GM21737 (cell line): ENCODE measurements around the gene DARS1.

Source experiments
- ATAC-seq: cut with Tn5 transposase; IDR thresholded peaks from one replicate; pipeline ENCODE4 v1.9.1; 2021; ENCODE audit warnings: mild to moderate bottlenecking, moderate library complexity; ENCODE audit not compliant: unreplicated experiment

The DARS1 gene

GRCh38 chr2:135948642-135949355 lies 36.6 kb downstream of the DARS1 start:
- ATAC-seq: peak; percentile 48

- no peak for ATAC-seq
These were observed 37.3 kb downstream of the DARS1 start for GRCh38 chr2:135948141-135948540.

- no peak for ATAC-seq
These were observed 37.9 kb downstream of the DARS1 start for GRCh38 chr2:135947483-135947882.

- ATAC-seq: no peak
These were observed 39.9 kb downstream of the DARS1 start for GRCh38 chr2:135945526-135945925.

- no peak for ATAC-seq
These were observed 40.8 kb downstream of the DARS1 start for GRCh38 chr2:135944625-135945024.

GRCh38 chr2:135942936-135943688 lies 42.3 kb downstream of the DARS1 start:
- ATAC-seq: no peak

GRCh38 chr2:135936524-135936923 lies 48.9 kb downstream of the DARS1 start:
- no peak for ATAC-seq

GRCh38 chr2:135935914-135936313 lies 49.5 kb downstream of the DARS1 start:
- ATAC-seq: no peak

- ATAC-seq: peak; percentile 64
These were observed 53.5 kb downstream of the DARS1 start for GRCh38 chr2:135931776-135932443.

- ATAC-seq: no peak
These were observed 58.8 kb downstream of the DARS1 start for GRCh38 chr2:135926605-135927004.

- no peak for ATAC-seq
These were observed 59.9 kb downstream of the DARS1 start for GRCh38 chr2:135925571-135925970.

- ATAC-seq: no peak
These were observed 69.2 kb downstream of the DARS1 start for GRCh38 chr2:135916207-135916606.

- ATAC-seq: no peak
These were observed 70.9 kb downstream of the DARS1 start for GRCh38 chr2:135914485-135914884.

GRCh38 chr2:135913727-135914365 lies 71.6 kb downstream of the DARS1 start:
- ATAC-seq: no peak

- ATAC-seq: no peak
These were observed 75.5 kb downstream of the DARS1 start for GRCh38 chr2:135909976-135910375.

GRCh38 chr2:135905679-135906078 lies 79.7 kb downstream of the DARS1 start:
- ATAC-seq: no peak

- ATAC-seq: no peak
These were observed 81.0 kb downstream of the DARS1 start for GRCh38 chr2:135904341-135904989.

- no peak for ATAC-seq
These were observed 81.8 kb downstream of the DARS1 start for GRCh38 chr2:135903650-135904049.

- no peak for ATAC-seq
These were observed 85.9 kb downstream of the DARS1 start for GRCh38 chr2:135899567-135899966.

- no peak for ATAC-seq
These were observed 87.1 kb downstream of the DARS1 start for GRCh38 chr2:135898234-135898786.

- no peak for ATAC-seq
These were observed 90.5 kb downstream of the DARS1 start for GRCh38 chr2:135894930-135895329.
